NCI-H2029 (cell line): ENCODE data around the gene GRID1.

Experiments
- DNase-seq: peaks from one replicate; lab custom pipeline; 2025; lab: John Stamatoyannopoulos, UW

The GRID1 gene

DNA sequence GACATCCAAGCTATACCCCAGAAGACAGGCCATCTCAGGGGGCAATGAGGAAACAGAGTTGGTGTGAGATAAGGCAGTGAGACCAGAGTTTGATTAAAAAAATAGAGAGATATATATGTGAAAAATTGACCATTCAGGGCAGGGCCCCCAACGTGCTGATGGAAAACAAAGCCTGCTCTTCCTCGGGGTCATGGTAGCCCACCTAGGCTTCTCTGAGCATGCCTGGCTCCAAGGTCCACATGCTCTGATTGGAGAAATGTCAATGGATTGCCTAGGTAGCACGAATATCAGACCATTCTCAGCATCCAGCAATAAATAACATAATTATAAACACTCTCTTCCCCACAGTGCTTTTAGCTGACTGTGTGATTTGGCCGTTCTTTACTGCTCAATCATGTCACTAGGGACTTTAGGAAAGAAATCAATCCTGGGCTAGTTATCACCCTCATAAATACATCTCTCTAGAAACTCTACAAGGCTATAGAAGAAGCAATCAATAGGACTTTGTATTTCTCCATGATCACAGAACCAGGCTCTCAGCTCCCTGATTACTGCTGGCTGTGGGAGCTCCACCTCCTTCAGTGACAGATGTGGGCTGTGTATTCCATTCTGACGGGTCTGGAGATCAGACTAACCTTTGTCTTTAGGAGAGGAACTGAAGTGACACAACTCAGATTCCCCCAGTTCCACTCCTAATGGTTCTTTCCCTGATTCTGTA lies 766.4 kb downstream of the GRID1 start:
- no peak for DNase-seq

DNA sequence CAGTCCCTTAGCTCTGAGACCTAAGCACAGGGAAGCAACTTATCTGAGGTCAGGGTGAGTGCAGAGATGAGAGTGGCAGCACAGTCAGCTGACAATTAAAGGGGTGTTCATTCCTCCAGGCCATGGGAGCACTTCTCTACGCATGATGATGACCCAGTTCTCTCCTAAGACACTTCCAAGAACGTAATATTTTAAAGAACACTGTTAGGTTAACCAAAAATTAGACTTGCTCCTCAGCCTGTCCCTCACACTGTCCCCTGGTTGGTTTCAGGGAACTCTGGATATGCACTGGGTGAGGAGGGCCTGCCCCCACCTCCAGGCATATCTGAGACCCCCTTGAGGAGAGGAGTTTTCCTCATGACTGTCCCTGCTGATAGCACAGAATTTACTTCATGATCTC lies 767.5 kb downstream of the GRID1 start:
- no peak for DNase-seq

DNA sequence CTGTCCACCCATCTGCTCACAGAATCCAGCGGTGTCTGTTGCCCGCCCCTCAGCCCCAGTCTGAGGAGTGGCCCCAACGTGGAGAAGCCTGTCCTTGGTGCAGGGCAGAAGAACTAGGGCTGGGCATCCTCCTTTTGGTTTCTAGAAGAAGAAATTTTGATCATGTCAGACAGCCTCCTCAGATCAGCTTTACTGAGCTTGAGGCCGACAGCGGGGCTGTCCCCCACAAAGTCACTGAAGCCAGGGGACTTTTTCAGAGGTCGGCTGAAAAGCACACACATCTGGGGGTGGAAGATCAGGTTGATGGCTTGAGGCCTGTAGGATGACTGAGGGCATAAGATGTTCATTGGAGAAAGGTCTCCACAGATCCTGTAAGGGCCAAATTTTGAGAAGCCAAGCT lies 767.9 kb downstream of the GRID1 start:
- DNase-seq = no peak

DNA sequence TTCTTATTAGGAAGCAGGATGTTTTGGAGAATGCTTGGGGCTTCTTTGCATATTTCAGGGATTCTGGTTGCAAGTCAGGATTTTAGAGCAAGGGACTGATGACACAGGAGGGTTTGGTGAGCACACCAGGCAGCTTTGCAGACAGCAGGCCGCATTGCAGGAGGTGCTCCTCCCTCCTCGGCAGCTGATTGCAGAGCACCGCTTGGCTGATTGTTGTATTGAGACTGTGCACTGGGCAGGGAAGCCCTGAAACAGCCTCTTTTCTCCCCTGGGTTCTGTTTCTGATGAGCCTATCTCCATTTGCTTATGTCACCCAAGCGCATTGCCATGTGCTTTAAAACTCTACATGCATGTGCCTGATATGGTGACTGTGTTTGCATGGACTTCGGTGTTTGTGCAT lies 769.6 kb downstream of the GRID1 start:
- no peak for DNase-seq

DNA sequence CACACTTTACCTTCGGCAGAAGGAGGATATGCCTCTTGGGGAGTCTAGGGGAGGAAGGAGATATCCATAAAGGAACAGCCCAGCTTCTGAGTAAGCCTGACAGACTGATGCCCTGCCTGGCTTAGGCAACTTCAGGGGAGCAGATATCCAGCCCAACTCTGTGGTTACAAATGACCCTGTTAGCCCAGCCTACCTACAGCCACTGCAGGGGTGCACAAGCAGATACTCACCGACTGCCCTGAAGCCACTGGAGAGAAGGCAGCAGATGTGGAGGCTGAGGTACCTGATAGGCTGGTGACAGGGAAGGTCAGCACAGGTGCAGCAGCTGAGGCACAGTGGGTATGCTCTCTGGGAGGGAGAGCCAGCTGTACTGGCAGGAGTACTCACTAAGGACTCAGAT lies 770.2 kb downstream of the GRID1 start:
- DNase-seq = no peak

DNA sequence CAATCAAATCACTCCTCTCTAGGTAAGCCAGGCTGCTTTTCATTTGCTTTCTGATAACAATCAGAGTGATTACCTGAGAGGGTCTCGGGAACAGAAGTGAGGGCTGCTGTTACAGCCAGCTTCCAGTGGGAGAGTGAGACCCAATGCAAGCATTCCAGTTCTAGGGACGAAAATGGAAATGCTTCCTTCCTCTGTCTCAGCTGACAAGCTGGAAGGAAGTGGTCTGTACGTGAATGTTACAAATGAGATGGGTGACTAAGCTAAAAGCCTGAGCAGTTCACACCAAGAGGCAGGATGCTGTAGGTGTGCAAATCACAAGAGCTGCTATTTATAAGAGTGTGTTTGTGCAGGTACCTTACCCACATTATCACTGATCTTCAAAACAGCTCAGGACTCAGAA lies 772.4 kb downstream of the GRID1 start:
- no peak for DNase-seq

DNA sequence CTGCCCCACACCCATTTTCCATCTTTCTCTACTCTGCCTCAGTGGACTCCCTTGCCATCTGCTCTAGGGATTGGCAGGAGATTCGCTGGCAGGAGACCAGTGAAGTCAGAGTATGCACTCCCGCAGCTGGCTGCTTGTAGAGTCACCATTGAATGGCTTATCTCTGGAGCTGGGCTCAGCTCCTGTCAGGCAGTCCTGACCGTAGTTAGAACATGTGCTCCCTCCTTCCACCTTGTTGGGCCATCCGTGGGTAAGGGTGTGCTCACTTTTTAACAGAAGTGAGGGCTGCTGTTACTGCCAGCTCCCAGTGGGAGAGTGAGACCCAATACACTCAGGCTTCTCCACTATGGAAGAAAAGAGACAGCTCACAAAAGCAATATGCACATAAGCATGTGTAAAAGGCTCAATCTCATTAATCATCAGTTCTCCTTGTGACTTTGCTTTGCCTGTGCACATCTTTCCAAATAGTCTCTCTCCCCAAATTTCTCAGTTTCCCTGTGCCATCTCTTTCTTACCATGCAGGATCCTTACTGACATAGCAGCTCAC lies 773.3 kb downstream of the GRID1 start:
- DNase-seq = no peak

DNA sequence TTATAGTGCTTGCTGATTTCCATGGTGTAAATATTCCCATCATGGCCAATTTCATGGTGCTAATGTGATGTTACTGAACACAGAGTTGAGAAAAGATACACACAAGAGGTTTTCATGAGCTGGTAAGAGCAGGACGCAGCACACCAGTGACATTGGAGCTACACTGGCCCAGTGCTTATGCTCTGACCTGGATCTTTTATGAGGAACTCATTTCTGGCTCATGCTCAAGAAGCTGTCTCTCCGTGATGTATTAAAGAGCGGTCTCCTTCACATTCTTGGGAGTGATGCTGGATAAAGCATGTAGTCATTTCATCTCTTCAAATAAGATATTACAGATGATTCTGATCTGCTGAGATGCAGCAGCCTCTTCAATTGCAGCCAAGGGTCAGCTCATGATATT lies 785.2 kb downstream of the GRID1 start:
- DNase-seq = no peak

DNA sequence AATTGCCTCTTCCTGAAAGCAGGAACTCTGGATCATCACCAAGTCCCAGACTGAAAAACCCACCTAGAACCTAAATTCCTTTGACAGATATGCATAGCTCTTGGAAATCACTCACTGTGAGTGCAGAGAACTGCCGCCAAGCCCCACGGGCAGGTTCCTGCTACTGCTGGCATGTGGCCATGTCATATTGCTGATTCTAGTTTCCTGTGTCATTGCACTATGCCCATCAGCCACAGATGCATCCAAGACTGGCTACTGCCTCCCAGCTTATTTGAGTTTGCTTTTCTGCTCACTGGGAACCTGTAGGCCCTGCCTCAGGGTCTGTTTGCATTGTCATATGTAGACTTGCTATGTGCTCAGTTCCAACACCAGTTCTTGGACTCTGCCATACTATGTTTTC lies 786.0 kb downstream of the GRID1 start:
- no peak for DNase-seq

DNA sequence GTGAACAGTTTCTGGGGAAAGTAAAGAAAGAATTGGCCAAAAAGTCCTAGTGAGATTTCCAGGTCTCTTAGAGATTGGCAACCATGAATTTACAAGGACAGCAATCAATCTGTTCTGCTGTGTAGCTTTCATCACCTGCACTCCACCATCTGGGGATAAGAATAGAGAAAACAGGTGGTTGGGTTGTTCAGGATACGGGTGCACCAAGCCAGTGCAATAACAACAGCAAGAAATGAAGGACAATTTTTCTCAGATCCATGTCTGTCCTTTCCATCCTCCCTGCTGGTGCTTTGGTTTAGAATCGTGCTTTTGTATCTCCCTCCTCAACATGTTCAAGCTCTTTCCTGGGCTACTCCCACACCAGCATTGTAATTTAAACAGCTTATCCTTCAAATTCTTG lies 787.7 kb downstream of the GRID1 start:
- no peak for DNase-seq

DNA sequence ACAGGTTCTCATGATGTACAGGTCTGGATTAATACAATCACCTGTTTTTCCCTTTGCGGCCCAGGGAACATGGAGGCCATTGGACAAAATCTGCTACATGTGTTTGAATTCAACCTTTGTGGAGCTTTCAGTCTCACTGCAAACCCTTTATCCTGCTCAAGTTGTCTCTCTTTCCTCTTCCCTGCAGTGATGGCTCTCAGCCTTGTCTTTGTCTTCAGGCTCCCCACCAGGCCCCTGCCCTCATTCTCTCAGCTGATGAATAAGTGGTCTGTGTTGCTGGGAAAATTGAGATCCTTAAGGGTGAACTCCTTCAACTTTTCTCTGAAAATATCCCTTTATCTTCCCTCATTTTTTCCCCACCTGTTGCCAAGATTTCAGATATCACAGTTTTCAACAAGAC lies 791.2 kb downstream of the GRID1 start:
- DNase-seq = no peak

DNA sequence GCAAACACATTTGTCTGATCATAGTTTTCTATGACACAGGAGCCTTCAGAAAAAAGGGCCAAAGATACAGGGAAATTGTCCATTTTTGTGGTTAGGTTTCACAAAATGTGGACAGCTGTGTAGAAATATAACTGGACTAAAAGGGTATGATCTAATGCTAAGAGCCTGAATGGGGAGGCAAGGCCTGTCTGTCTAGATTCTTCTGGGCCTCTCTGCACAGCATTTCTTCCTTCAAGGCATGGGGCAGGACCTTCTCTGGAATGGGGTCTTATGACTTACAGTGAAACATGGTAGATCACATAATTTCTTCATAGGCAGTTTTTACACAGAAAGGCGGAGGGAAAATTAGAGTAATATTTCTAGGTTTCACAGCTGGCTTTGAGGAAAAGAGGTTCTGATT lies 795.7 kb downstream of the GRID1 start:
- DNase-seq = no peak

DNA sequence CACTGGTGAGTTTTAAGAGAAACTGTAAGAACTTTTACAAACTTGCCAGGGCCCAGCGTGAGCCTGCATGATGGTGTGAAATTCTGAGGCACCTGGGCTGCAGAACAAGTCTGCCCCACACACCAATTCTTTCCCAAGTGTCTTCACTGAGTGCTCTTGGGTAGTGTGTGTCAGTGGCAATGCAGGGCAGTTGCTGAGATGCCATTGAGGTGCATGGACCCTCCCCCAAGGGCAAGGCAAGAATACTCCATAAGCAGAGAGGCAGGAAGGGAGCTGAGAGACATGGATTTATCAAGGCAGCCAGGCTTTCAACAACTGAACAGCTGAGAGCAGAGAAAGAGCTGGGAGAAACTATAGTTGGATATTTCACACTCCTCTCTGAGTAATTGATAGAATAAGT lies 801.2 kb downstream of the GRID1 start:
- DNase-seq = no peak

DNA sequence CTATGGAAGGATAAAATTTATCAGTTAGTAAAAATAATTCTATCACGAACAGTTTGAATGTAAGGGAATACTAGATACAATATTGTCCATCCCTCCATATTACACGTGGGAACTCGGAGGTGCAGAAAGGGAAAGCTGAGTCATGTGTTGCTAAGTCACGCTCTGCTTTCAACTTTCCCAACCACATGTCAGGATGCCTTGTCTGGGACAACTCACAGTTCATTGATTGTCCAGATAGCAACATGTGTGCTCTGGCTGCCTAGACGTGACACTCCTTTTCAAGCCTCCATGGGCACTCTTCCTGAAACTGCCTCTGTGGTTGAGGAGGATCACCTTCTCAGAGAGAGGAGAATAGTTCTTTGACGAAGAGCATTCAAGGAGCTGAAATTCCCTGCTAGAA lies 808.1 kb downstream of the GRID1 start:
- no peak for DNase-seq

DNA sequence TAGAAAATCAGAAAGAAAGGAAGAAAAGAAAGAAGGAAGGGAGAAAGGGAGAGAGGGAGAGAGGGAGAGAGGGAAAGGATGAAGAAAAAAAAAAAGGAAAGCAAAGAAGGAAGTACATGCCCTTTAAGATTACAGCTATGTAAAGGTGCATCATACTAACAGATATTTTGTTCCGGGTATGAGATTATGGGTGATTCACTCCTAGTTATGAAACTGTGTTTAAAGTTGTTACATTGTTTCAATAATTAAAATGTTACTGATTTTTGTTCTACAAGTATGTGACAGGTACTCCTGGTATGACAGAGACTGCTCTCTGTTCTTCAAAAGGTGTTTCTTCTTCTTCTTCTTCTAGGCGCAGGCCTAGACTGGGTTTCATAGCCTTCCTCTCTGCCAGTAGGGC lies 808.9 kb downstream of the GRID1 start:
- DNase-seq = no peak

DNA sequence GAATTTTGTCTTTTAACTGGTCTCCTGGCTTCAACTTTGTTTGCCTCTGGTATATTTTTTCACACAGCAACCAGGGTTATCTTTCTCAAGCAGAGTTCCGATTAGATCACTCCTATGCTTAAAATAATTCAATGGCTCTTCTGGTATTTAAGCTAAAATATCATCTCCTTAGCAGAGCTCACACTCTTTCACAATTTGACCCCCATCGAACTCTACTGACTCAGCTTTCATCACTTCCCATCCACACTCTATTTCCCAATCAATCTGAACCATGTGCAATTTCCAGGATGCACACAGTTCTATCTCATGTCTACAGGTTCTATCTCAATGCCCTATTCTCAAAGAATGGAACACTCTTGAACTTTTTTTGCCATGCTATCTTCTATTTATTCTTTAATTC lies 809.5 kb downstream of the GRID1 start:
- DNase-seq = no peak
